K562 (cell line): Measurements from ENCODE around the gene ACTR3. TPM values are rescaled to one million over a fixed set of nuclear protein-coding genes. Genes with fewer than 3 reads are reported as not detected.

Experiments used
- ATAC-seq: fragments of 200-7000 bp; cut with Tn5 transposase; 3 replicates; pipeline ENCODE4 v1.9.1; 2020; ENCODE audit warnings: moderate library complexity
- BruUV-seq: library from RNA; stranded (reverse); fragments of 400-500 nt; replicated peaks from 2 replicates; lab custom pipeline; 2021; lab: Mats Ljungman, UMichigan
- CTCF ChIA-PET: fragments of 300-600 bp; formaldehyde crosslinking; extraction: SDS; loops from one replicate; lab custom pipeline; 2021; ENCODE audit warnings: low intra/inter-chr PET ratio; lab: Yijun Ruan, JAX
- POLR2A ChIA-PET: fragments of 300-600, 350-650 bp; sonication (Branson Sonifier 250); formaldehyde crosslinking; extraction: SDS; loops from one replicate; lab custom pipeline; 2021; ENCODE audit warnings: antibody characterized with exemption, inconsistent platforms; lab: Yijun Ruan, JAX
- DNase-seq, 4 experiments: peaks; one replicate each; pipeline versions ENCODE4 v3.0.0 to v3.0.0-alpha.2; 2011 to 2018; ENCODE audit warnings: low spot score in 3 of 4, mixed read lengths in 3 of 4; ENCODE audit errors: extremely low read depth in 1 of 4
- FAIRE-seq: peaks from 2 replicates; lab custom pipeline; 2011; peaks lifted over from hg19 to GRCh38; lab: Jason Lieb, UNC
- H2AFZ ChIP-seq: 2 replicates; pipeline ENCODE4 v1.6.0; 2011; ENCODE audit warnings: low read depth, low read length, control low read depth, inconsistent platforms
- H3K27ac ChIP-seq: fragments of 200-600 bp; 3 replicates; pipeline ENCODE4 v1.8.0; 2011; ENCODE audit warnings: low read depth, mild to moderate bottlenecking, control low read depth, inconsistent platforms, low read length, moderate library complexity, mixed read lengths; ENCODE audit errors: extremely low read depth
- H3K27me3 ChIP-seq, 2 experiments: fragments of 300-600 bp in 1 of 2; 2 replicates in 1 of 2; 3 replicates in 1 of 2; pipeline versions ENCODE4 v1.6.0 to v1.8.0; 2011; ENCODE audit warnings: inconsistent platforms in 2 of 2, low read length in 2 of 2, mild to moderate bottlenecking in 1 of 2, mixed read lengths in 1 of 2, moderate library complexity in 1 of 2; ENCODE audit not compliant: control insufficient read depth in 2 of 2, insufficient read depth in 2 of 2
- H3K36me3 ChIP-seq: fragments of 300-600 bp; 3 replicates; pipeline ENCODE4 v1.8.0; 2011; ENCODE audit warnings: mild to moderate bottlenecking, low read length, inconsistent platforms; ENCODE audit not compliant: control insufficient read depth, insufficient read depth
- H3K4me1 ChIP-seq, 2 experiments: fragments of 200-600 bp in 1 of 2; replicated peaks in 1 of 2; 2 replicates in 1 of 2; 3 replicates in 1 of 2; pipeline versions ENCODE4 v1.5.1 to v1.8.0; 2011; ENCODE audit warnings: inconsistent platforms in 2 of 2, low read length in 2 of 2, mild to moderate bottlenecking in 1 of 2, mixed read lengths in 1 of 2, moderate library complexity in 1 of 2; ENCODE audit not compliant: control insufficient read depth in 2 of 2, insufficient read depth in 2 of 2
- H3K4me2 ChIP-seq: 2 replicates; pipeline ENCODE4 v1.6.1; 2011; ENCODE audit warnings: low read length, control low read depth, inconsistent platforms, mixed read lengths; ENCODE audit not compliant: insufficient read depth
- H3K4me3 ChIP-seq: fragments of 200-600 bp; sonication (generic), shearing (Covaris generic); 2 replicates; pipeline ENCODE4 v1.5.1; 2016; ENCODE audit warnings: control low read depth, inconsistent platforms
- H3K79me2 ChIP-seq: fragments of 200-600 bp; 3 replicates; pipeline ENCODE4 v1.8.0; 2011; ENCODE audit warnings: low read length, inconsistent platforms; ENCODE audit not compliant: control insufficient read depth, insufficient read depth
- H3K9ac ChIP-seq, 2 experiments: 2 replicates each; pipeline versions ENCODE4 v1.6.0 to v1.6.1; 2011; ENCODE audit warnings: low read depth in 2 of 2, low read length in 2 of 2, control low read depth in 1 of 2, inconsistent platforms in 1 of 2, mild to moderate bottlenecking in 1 of 2, mixed read lengths in 1 of 2; ENCODE audit not compliant: insufficient read depth in 1 of 2
- H3K9me1 ChIP-seq: one replicate; pipeline ENCODE4 v1.6.0; 2011; ENCODE audit warnings: inconsistent platforms, mild to moderate bottlenecking, low read length, moderate library complexity; ENCODE audit not compliant: control insufficient read depth, insufficient read depth
- H3K9me3 ChIP-seq: replicated peaks from 2 replicates; pipeline ENCODE4 v1.5.1; 2011; ENCODE audit warnings: low read depth, low read length, inconsistent platforms; ENCODE audit not compliant: control insufficient read depth, insufficient read depth
- H4K20me1 ChIP-seq: replicated peaks from 2 replicates; pipeline ENCODE4 v1.6.1; 2011; ENCODE audit warnings: low read length, inconsistent platforms, mixed read lengths; ENCODE audit not compliant: control insufficient read depth, insufficient read depth
- MAFF ChIP-seq: IDR thresholded peaks from 2 replicates; pipeline ENCODE4 v1.6.1; 2012; ENCODE audit warnings: low read length, improper control_type of control experiment
- TCFL5 ChIP-seq: fragments of 250-450 bp; sonication (Bioruptor Pico); conservative IDR thresholded peaks from 2 replicates; pipeline ENCODE4 v1.6.1; 2021; ENCODE audit warnings: mild to moderate bottlenecking, moderate library complexity, matching md5 sums
- ZNF121 ChIP-seq: sonication (generic); formaldehyde crosslinking; conservative IDR thresholded peaks from 2 replicates; pipeline ENCODE4 v1.8.0; 2022; ENCODE audit warnings: missing genetic modification reagents
- ZNF507 ChIP-seq: conservative IDR thresholded peaks from 2 replicates; pipeline ENCODE4 v1.6.1; 2017; ENCODE audit warnings: missing genetic modification characterization, missing compliant biosample characterization
- ZNF77 ChIP-seq: fragments of 250-450 bp; sonication (Bioruptor Pico); IDR thresholded peaks from 2 replicates; pipeline ENCODE4 v1.5.0; 2020
- WGBS: fragments of 100-300 bp; shearing (Covaris generic); methylation state at CpG from one replicate; pipeline ENCODE4 v1.1.6; 2016; ENCODE audit warnings: low coverage, mixed read lengths; ENCODE audit not compliant: insufficient coverage; ENCODE audit errors: missing lambda C conversion rate; 5-methylcytosine and 5-hydroxymethylcytosine counted together
- in situ Hi-C: fragments of 300-500 bp; cut with MboI; formaldehyde crosslinking; loops from 4 replicates; pipeline ENCODE4 v1.15.0; 2018; ENCODE audit warnings: inconsistent platforms, mixed read lengths
- intact Hi-C: fragments of 100-400 bp; cut with micrococcal nuclease; formaldehyde crosslinking; loops from 2 replicates; pipeline ENCODE4 v1.14.2; 2022
- polyA plus RNA-seq, 8 experiments: library from polyadenylated mRNA; depleted of rRNA in 4 of 8; stranded (reverse) in 5 of 8; unstranded in 3 of 8; fragments of >200 nt; fragmentation: Nextera tagmentation in 2 of 8; fragmentation: Illumina TruSeq in 1 of 8; extraction: Ambion mirVana in 2 of 8; extraction: Trizol in 1 of 8; gene quantifications; 2 replicates each; pipeline versions ENCODE4 v1.2.1 to v1.2.3, GENCODE V29; 2011 to 2014; ENCODE audit warnings: inconsistent platforms in 1 of 8, missing spikeins in 1 of 8
- total RNA-seq, 7 experiments: library from RNA; depleted of rRNA in 6 of 7; stranded (reverse); fragments of >200 nt in 6 of 7; fragmentation: Illumina TruSeq in 2 of 7; extraction: Trizol in 2 of 7; gene quantifications; 2 replicates each; pipeline versions ENCODE4 v1.2.1 to v1.2.3, GENCODE V29; 2011 to 2021; ENCODE audit warnings: low replicate concordance in 1 of 7
- TF ChIP-seq, protein P1 (sequence below): fragments of 250-450 bp; sonication (Bioruptor Pico); IDR thresholded peaks from 2 replicates; pipeline ENCODE4 v1.8.0; 2022; ENCODE audit warnings: inconsistent platforms, mild to moderate bottlenecking, moderate library complexity, borderline replicate concordance
- TF ChIP-seq, protein P2 (sequence below): fragments of 450-650 bp; IDR thresholded peaks from 2 replicates; pipeline ENCODE4 v1.6.1; 2016

Gene ACTR3
- total and polyA plus RNA-seq, 9 of the 15 experiments (the other 6 are each of a cell fraction or from before 2014, with no cell fraction given) = 49.0 to 354 (median 249) TPM

DNA sequence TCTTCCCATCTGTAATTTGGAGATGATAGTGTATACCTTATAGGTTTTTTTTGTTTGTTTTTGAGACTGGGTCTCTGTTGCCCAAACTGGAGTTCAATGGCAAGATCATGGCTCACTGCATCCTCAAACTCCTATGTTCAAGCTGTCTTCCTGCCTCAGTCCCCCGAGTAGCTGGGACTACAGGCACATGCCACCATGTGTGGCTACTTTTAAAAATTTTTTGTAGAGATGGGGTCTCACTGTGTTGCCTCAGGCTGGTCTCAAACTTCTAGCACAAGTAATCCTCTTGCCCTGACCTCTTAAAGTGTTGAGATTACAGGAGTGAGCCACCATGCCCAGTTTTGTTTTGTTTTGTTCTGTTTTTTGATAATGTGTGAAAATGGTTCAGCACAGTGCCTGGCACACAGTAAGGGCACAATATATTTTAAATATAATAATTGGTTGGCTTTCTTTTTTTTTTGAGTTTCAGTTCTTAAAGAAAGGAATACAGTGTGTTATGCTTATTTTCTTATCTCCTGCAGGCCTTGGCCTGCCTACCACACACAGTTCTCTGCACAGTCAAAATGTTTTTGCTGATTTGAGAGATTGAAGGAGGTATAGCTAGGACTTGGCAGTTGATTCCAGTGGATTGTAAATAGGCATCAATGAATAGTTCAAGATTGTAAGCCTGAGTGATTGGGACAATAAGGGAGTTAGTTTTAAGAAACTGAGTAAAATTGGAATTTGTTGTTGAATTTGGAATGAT lies 6.1 kb downstream of the ACTR3 start (continued):
- TF ChIP-seq ZNF507 (tag) = no peak
- peak; percentile 7; the same call in 1 of the 2 replicates for TF ChIP-seq MAFF
- TF ChIP-seq TCFL5 (CRISPR knock-in tag) = no peak

DNA sequence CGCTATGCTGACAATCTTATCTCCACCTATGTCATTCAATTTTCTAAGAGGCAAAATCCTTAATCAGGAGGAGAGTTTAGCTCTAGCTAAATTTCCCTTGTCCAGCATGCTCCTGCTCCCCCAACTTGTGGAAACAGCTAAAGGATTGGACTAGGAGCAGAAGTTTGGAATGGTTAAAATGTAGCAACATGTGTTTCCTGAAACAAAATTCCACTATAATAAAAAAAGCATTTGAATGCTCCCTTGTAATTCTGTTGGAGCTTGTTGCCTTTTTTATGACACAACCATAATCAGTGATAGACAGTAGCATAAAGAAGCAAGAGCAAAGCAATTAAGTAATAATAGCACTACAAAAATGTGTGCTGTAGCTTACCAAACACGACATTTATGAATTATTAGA lies 6.9 kb downstream of the ACTR3 start:
- TF ChIP-seq, protein P1, sequence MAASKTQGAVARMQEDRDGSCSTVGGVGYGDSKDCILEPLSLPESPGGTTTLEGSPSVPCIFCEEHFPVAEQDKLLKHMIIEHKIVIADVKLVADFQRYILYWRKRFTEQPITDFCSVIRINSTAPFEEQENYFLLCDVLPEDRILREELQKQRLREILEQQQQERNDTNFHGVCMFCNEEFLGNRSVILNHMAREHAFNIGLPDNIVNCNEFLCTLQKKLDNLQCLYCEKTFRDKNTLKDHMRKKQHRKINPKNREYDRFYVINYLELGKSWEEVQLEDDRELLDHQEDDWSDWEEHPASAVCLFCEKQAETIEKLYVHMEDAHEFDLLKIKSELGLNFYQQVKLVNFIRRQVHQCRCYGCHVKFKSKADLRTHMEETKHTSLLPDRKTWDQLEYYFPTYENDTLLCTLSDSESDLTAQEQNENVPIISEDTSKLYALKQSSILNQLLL (CRISPR knock-in tag) = no peak
- TF ChIP-seq ZNF77 (no peak), ZNF121 (no peak)
- TF ChIP-seq, protein P2, sequence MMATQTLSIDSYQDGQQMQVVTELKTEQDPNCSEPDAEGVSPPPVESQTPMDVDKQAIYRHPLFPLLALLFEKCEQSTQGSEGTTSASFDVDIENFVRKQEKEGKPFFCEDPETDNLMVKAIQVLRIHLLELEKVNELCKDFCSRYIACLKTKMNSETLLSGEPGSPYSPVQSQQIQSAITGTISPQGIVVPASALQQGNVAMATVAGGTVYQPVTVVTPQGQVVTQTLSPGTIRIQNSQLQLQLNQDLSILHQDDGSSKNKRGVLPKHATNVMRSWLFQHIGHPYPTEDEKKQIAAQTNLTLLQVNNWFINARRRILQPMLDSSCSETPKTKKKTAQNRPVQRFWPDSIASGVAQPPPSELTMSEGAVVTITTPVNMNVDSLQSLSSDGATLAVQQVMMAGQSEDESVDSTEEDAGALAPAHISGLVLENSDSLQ = peak; percentile 30; the same call in 1 of the 2 replicates
- H3K9ac ChIP-seq = peak overlapping the region in 1 of 2 experiments; percentile 53; a peak in 1 of 4 replicates
- peaks cover 19 to 29% of the 10 kb centered on the region in 2 experiments; a peak in 4 of 5 replicates for H3K4me1 ChIP-seq
- peaks cover 5% of the 10 kb centered on the region for H3K9me1 ChIP-seq
- H3K4me2 ChIP-seq = peak overlapping the region; percentile 42
- H3K9me3 ChIP-seq = no peaks in the 10 kb centered on the region
- peaks cover 100% of the 10 kb centered on the region for H3K79me2 ChIP-seq
- no peak overlapping the region for H2AFZ ChIP-seq
- H4K20me1 ChIP-seq = peaks cover 29% of the 10 kb centered on the region
- no TSS peak for BruUV-seq
- in situ Hi-C loops = no loop called here
- CTCF ChIA-PET = no interaction called here
- H3K27ac ChIP-seq = peak overlapping the region; percentile 19; the same call in 2 of the 3 replicates
- ATAC-seq = no peak
- DNase-seq = no peak
- intact Hi-C loops = no loop called here
- FAIRE-seq = no peak
- H3K4me3 ChIP-seq = no peak overlapping the region
- POLR2A ChIA-PET = interaction anchor here (0.6 to 6.4 kb wide), 5 partner anchors 10 to 56 kb away, joined by 3 to 39 read pairs (median 4); no protein-coding TSS in a partner anchor
- peaks cover 38% of the 10 kb centered on the region; the same call in 2 of the 3 replicates for H3K36me3 ChIP-seq
- 11% methylated on average over 2 of the region's 2 CpGs for WGBS
- no peaks in the 10 kb centered on the region for H3K27me3 ChIP-seq
